K562 (cell line): ENCODE data around the gene PADI4. TPM values are rescaled to one million over a fixed set of nuclear protein-coding genes. Genes with fewer than 3 reads are reported as not detected.

ENCODE experiments used
- CC2D1A ChIP-seq: fragments of 450-650 bp; IDR thresholded peaks from 2 replicates; pipeline ENCODE4 v1.6.1; 2017; ENCODE audit warnings: mild to moderate bottlenecking
- CCAR2 ChIP-seq: fragments of 200-400 bp; formaldehyde crosslinking; IDR thresholded peaks from 2 replicates; pipeline ENCODE4 v1.6.1; 2017; ENCODE audit warnings: mild to moderate bottlenecking, low read depth, low read length
- CCNT2 ChIP-seq: IDR thresholded peaks from 2 replicates; pipeline ENCODE4 v1.6.1; 2011; ENCODE audit warnings: borderline replicate concordance, low read depth, mild to moderate bottlenecking, moderate library complexity, mixed read lengths, low read length; ENCODE audit not compliant: insufficient read length; ENCODE audit errors: extremely low read depth
- DDX20 ChIP-seq: fragments of 450-650 bp; IDR thresholded peaks from 2 replicates; pipeline ENCODE4 v1.6.1; 2016; ENCODE audit warnings: missing genetic modification characterization, low read depth, mild to moderate bottlenecking, missing compliant biosample characterization, moderate library complexity
- HDAC3 ChIP-seq: fragments of 450-650 bp; IDR thresholded peaks from 2 replicates; pipeline ENCODE4 v1.6.1; 2018; ENCODE audit warnings: borderline replicate concordance, mild to moderate bottlenecking, moderate library complexity; ENCODE audit not compliant: partially characterized antibody
- HINFP ChIP-seq: fragments of 450-650 bp; conservative IDR thresholded peaks from 2 replicates; pipeline ENCODE4 v1.6.1; 2016; ENCODE audit warnings: missing genetic modification characterization, low read depth, mild to moderate bottlenecking, control low read depth, missing compliant biosample characterization
- MED1 ChIP-seq: sonication (generic); formaldehyde crosslinking; IDR thresholded peaks from 2 replicates; pipeline ENCODE4 v1.8.1; 2023; ENCODE audit warnings: missing genetic modification reagents, borderline replicate concordance
- MEF2A ChIP-seq: IDR thresholded peaks from 2 replicates; pipeline ENCODE4 v1.6.1; 2011; ENCODE audit warnings: low read depth, mild to moderate bottlenecking, low read length, moderate library complexity; ENCODE audit not compliant: control insufficient read depth
- MTA3 ChIP-seq: fragments of 450-650 bp; formaldehyde crosslinking; IDR thresholded peaks from 2 replicates; pipeline ENCODE4 v1.6.1; 2017; ENCODE audit warnings: mild to moderate bottlenecking, borderline replicate concordance
- NFE2 ChIP-seq: IDR thresholded peaks from 2 replicates; pipeline ENCODE4 v1.6.1; 2014; ENCODE audit warnings: antibody characterized with exemption, low read depth
- PML ChIP-seq: IDR thresholded peaks from 2 replicates; pipeline ENCODE4 v1.6.1; 2012; ENCODE audit warnings: low read length, inconsistent platforms
- POLR2B ChIP-seq: fragments of 450-650 bp; IDR thresholded peaks from 2 replicates; pipeline ENCODE4 v1.6.1; 2018; ENCODE audit warnings: low read depth; ENCODE audit not compliant: partially characterized antibody
- SMAD1 ChIP-seq: fragments of 150-350 bp; IDR thresholded peaks from 2 replicates; pipeline ENCODE4 v1.6.1; 2014; ENCODE audit warnings: low read length, low read depth; ENCODE audit not compliant: partially characterized antibody
- TAL1 ChIP-seq: fragments of 450-650 bp; IDR thresholded peaks from 2 replicates; pipeline ENCODE4 v1.6.1; 2016; ENCODE audit warnings: mild to moderate bottlenecking
- ZBTB12 ChIP-seq: fragments of 250-450 bp; sonication (Bioruptor Pico); IDR thresholded peaks from 2 replicates; pipeline ENCODE4 v1.4.0; 2020
- ZHX1 ChIP-seq: fragments of 150-350 bp; conservative IDR thresholded peaks from 2 replicates; pipeline ENCODE4 v1.6.1; 2014; ENCODE audit warnings: low read length
- ZNF311 ChIP-seq: fragments of 250-450 bp; sonication (Bioruptor Pico); IDR thresholded peaks from 2 replicates; pipeline ENCODE4 v1.4.0; 2020; ENCODE audit warnings: mild to moderate bottlenecking, moderate library complexity
- ZNF395 ChIP-seq: fragments of 200-800 bp; sonication (Bioruptor generic); IDR thresholded peaks from 2 replicates; pipeline ENCODE4 v1.6.1; 2017; ENCODE audit warnings: missing genetic modification characterization, missing compliant biosample characterization
- ZNF699 ChIP-seq: fragments of 250-450 bp; sonication (Bioruptor Pico); IDR thresholded peaks from 2 replicates; pipeline ENCODE4 v1.8.0; 2021; ENCODE audit warnings: mild to moderate bottlenecking, moderate library complexity; ENCODE audit not compliant: insufficient replicate concordance
- polyA plus RNA-seq, 8 experiments: library from polyadenylated mRNA; depleted of rRNA in 4 of 8; stranded (reverse) in 5 of 8; unstranded in 3 of 8; fragments of >200 nt; fragmentation: Nextera tagmentation in 2 of 8; fragmentation: Illumina TruSeq in 1 of 8; extraction: Ambion mirVana in 2 of 8; extraction: Trizol in 1 of 8; gene quantifications; 2 replicates each; pipeline versions ENCODE4 v1.2.1 to v1.2.3, GENCODE V29; 2011 to 2014; ENCODE audit warnings: inconsistent platforms in 1 of 8, missing spikeins in 1 of 8
- total RNA-seq, 7 experiments: library from RNA; depleted of rRNA in 6 of 7; stranded (reverse); fragments of >200 nt in 6 of 7; fragmentation: Illumina TruSeq in 2 of 7; extraction: Trizol in 2 of 7; gene quantifications; 2 replicates each; pipeline versions ENCODE4 v1.2.1 to v1.2.3, GENCODE V29; 2011 to 2021; ENCODE audit warnings: low replicate concordance in 1 of 7

The PADI4 gene
- total and polyA plus RNA-seq, 9 of the 15 experiments (the other 6 are each of a cell fraction or from before 2014, with no cell fraction given), result 0.22 to 0.33 TPM; not detected in 7

GRCh38 chr1:17360272-17360956 lies 52.4 kb downstream of the PADI4 start (continued):
- peak; percentile 93 for TF ChIP-seq ZBTB12 (CRISPR knock-in tag)
- TF ChIP-seq CCAR2, result no peak
- no peak for TF ChIP-seq CCNT2
- TF ChIP-seq CC2D1A, result peak; percentile 81; the same call in 1 of the 2 replicates
- peak; percentile 98 for TF ChIP-seq ZNF311 (CRISPR knock-in tag)
- TF ChIP-seq ZNF699 (CRISPR knock-in tag), result peak; percentile 98
- TF ChIP-seq MTA3, result peak; percentile 76; the same call in 1 of the 2 replicates
- TF ChIP-seq SMAD1, result no peak
- peak; percentile 95 for TF ChIP-seq TAL1
- peak; percentile 95 for TF ChIP-seq DDX20 (tag)
- TF ChIP-seq HINFP (tag), result peak; percentile 97
- TF ChIP-seq ZNF395 (CRISPR knock-in tag), result peak; percentile 100
- TF ChIP-seq MEF2A, result peak; percentile 92
- TF ChIP-seq PML, result peak; percentile 81
- no peak for TF ChIP-seq MED1 (CRISPR knock-in tag)
- TF ChIP-seq POLR2B, result no peak
- TF ChIP-seq NFE2, result peak; percentile 46
- TF ChIP-seq HDAC3, result peak; percentile 43
- TF ChIP-seq ZHX1, result no peak
